Adrenal gland (tissue), 12 donors: ENCODE data around the gene PTPRN2. TPM values are rescaled to one million over a fixed set of nuclear protein-coding genes. Genes with fewer than 3 reads are reported as not detected.

ENCODE experiments used
- DNase-seq, 7 donors: peaks; one replicate each; pipeline ENCODE4 v3.0.0-alpha.2; 2019 to 2020
- H3K27ac ChIP-seq, 5 donors: fragments of 200-600 bp; sonication (generic) in 4 of 5; 1 replicate in 3 of 5; 2 replicates in 2 of 5; pipeline versions ENCODE4 v1.5.1 to v1.8.0; 2016 to 2020; ENCODE audit warnings: mild to moderate bottlenecking in 1 of 5
- H3K27me3 ChIP-seq: fragments of 200-600 bp; 2 replicates; pipeline ENCODE4 v1.8.0; 2021
- H3K36me3 ChIP-seq, 2 donors: fragments of 200-600 bp; replicated peaks in 1 of 2; 1 replicate in 1 of 2; 2 replicates in 1 of 2; pipeline versions ENCODE4 v1.5.1 to v1.8.0; 2018 to 2022
- H3K4me1 ChIP-seq, 2 donors: fragments of 200-600 bp; replicated peaks in 1 of 2; 1 replicate in 1 of 2; 2 replicates in 1 of 2; pipeline versions ENCODE4 v1.5.1 to v1.8.0; 2018 to 2021
- H3K4me3 ChIP-seq, 4 donors: fragments of 200-600 bp; sonication (generic) in 3 of 4; one replicate each; pipeline ENCODE4 v1.5.1; 2016 to 2018
- H3K9me3 ChIP-seq, 3 donors: fragments of 200-600 bp; sonication (generic) in 1 of 3; replicated peaks in 1 of 3; 1 replicate in 2 of 3; 2 replicates in 1 of 3; pipeline versions ENCODE4 v1.5.1 to v1.8.0; 2016 to 2021
- POLR2A ChIP-seq, 2 donors: fragments of 450-650 bp; IDR thresholded peaks; one replicate each; pipeline ENCODE4 v1.6.1; 2017; ENCODE audit warnings: antibody characterized with exemption in 2 of 2, mild to moderate bottlenecking in 2 of 2, moderate library complexity in 1 of 2
- WGBS, 4 donors: extraction: QIAGEN DNeasy Blood & Tissue Kit in 2 of 4; methylation state at CpG; one replicate each; pipeline versions ENCODE4 v1.1.5 to v1.1.7; 2013 to 2017; 5-methylcytosine and 5-hydroxymethylcytosine counted together
- intact Hi-C, 2 donors: fragments of 100-400 bp; cut with DNase I; formaldehyde crosslinking; loops; one replicate each; pipeline versions ENCODE4 v1.14.1 to v1.15.0; 2022 to 2023
- polyA plus RNA-seq, 3 donors: library from polyadenylated mRNA; stranded (reverse); fragments of 200-250 nt in 2 of 3; fragments of 350-450 nt in 1 of 3; fragmentation: Illumina TruSeq in 1 of 3; extraction: RNeasy Lipid Tissue Mini Kit (QIAGEN cat#74804) in 1 of 3; gene quantifications; one replicate each; pipeline ENCODE4 v1.2.3, GENCODE V29; 2013 to 2014
- total RNA-seq, 9 donors: library from RNA; depleted of rRNA in 4 of 9; stranded (reverse); fragments of >200 nt in 4 of 9; fragments of 120-200 nt in 1 of 9; fragmentation: NEBNext Ultra II Directional in 1 of 9; extraction: Animal tissue kit (Norgen Biotek cat#: 25700) in 1 of 9; gene quantifications; one replicate each; pipeline versions ENCODE4 v1.1.0 to v1.2.4, GENCODE V29; 2013 to 2023
- TF ChIP-seq, protein P1 (sequence below), 6 experiments: fragments of 450-650 bp in 4 of 6; fragments of 200-600 bp in 2 of 6; sonication (generic) in 1 of 6; IDR thresholded peaks; 1 replicate in 5 of 6; 2 replicates in 1 of 6; pipeline versions ENCODE4 v1.5.1 to v1.8.0; 2016 to 2021; ENCODE audit warnings: antibody characterized with exemption in 6 of 6, mild to moderate bottlenecking in 2 of 6, moderate library complexity in 1 of 6
- donor health status: healthy with polysubstance abuse.
- donor health status: Bipolar disorder and iron deficiency.
- donor health status: DM: yes; HTN: yes; CAD: no.
- donor health status: DM: no; HTN: no; CAD: no.
- donor health status: DM: no; HTN: no; CAD: no.
- donor health status: DM: yes; HTN: yes; CAD: no.

PTPRN2 gene
- total and polyA plus RNA-seq, 12 donors = 2.2 to 16.2 (median 3.4) TPM

DNA sequence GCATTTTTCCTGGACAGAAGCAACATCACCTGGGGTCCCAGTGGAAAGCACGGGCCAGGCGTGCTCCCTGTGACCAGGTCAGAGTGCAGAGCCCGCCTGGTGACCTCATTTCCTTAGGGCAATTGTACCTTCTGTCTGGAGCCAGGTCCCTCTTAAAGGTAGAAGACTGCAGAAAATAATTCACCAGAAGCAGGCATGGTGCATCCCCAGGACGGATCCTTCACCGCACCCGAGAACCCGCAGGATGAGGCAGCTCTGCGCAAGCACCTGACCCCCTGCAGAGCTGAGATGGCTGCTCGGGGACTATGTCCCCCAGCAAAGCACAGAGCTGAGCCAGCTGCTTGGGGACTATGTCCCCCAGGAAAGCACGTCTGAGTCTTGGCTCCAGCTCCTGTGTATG, 557.6 kb downstream of the PTPRN2 start:
- H3K27me3 ChIP-seq = no peaks in the 10 kb centered on the region
- no peak overlapping the region for H3K4me3 ChIP-seq
- no peak for TF ChIP-seq POLR2A (IDR thresholded peaks at IDR 0.05)
- TF ChIP-seq, protein P1, sequence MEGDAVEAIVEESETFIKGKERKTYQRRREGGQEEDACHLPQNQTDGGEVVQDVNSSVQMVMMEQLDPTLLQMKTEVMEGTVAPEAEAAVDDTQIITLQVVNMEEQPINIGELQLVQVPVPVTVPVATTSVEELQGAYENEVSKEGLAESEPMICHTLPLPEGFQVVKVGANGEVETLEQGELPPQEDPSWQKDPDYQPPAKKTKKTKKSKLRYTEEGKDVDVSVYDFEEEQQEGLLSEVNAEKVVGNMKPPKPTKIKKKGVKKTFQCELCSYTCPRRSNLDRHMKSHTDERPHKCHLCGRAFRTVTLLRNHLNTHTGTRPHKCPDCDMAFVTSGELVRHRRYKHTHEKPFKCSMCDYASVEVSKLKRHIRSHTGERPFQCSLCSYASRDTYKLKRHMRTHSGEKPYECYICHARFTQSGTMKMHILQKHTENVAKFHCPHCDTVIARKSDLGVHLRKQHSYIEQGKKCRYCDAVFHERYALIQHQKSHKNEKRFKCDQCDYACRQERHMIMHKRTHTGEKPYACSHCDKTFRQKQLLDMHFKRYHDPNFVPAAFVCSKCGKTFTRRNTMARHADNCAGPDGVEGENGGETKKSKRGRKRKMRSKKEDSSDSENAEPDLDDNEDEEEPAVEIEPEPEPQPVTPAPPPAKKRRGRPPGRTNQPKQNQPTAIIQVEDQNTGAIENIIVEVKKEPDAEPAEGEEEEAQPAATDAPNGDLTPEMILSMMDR (IDR thresholded peaks at IDR 0.05) = no peak
- no peaks in the 10 kb centered on the region for H3K4me1 ChIP-seq
- WGBS, 4 donors = 81 to 92% (median 91%) methylated on average over 6 to 10 of the region's 10 CpGs
- no peak overlapping the region for H3K27ac ChIP-seq
- intact Hi-C loops = no loop called here
- H3K36me3 ChIP-seq = no peaks in the 10 kb centered on the region
- H3K9me3 ChIP-seq = no peaks in the 10 kb centered on the region
- no peak for DNase-seq

DNA sequence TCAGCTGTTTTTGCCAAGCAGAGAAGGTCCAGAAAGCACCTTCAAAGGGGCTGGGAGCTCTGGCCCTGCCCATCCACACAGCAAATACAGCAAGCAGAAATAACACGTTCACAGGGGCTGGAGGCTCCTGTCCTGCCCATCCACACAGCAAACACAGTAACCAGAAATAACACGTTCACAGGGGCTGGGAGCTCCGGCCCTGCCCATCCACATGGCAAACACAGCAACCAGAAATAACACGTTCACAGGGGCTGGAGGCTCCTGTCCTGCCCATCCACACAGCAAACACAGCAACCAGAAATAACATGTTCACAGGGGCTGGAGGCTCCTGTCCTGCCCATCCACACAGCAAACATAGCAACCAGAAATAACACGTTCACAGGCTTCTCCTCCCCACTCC, 558.1 kb downstream of the PTPRN2 start:
- Histone ChIP-seq H3K27me3 (no peaks in the 10 kb centered on the region), H3K4me1 (no peaks in the 10 kb centered on the region), H3K27ac (no peak overlapping the region), H3K36me3 (no peaks in the 10 kb centered on the region), H3K4me3 (no peak overlapping the region), H3K9me3 (no peaks in the 10 kb centered on the region)
- no peak for TF ChIP-seq POLR2A (IDR thresholded peaks at IDR 0.05)
- TF ChIP-seq, protein P1 (IDR thresholded peaks at IDR 0.05) = no peak
- WGBS, 4 donors = 68 to 84% (median 75%) methylated on average over 5 of the region's 5 CpGs
- intact Hi-C loops = no loop called here
- DNase-seq = no peak

DNA sequence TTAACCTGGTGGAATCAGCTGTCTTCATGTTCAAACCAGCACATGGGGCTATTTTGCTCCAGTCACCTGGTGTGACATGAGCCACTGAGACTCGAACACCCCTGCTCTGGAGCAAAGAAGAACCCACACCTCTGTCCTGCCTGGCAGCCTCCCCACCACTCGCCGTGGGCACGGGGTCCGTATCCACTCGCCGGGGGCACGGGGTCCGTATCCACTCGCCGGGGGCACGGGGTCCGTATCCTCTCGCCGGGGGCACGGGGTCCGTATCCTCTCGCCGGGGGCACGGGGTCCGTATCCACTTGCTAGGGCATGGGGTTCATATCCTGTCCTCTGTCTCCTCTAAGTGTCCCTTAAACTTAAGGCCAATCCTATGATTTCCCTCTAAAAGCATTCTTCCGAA, 558.7 kb downstream of the PTPRN2 start:
- TF ChIP-seq POLR2A (IDR thresholded peaks at IDR 0.05) = no peak
- TF ChIP-seq, protein P1 (IDR thresholded peaks at IDR 0.05) = no peak
- H3K27me3 ChIP-seq = no peaks in the 10 kb centered on the region
- H3K4me1 ChIP-seq = no peaks in the 10 kb centered on the region
- 86 to 94% (median 90%) methylated on average over 15 to 22 of the region's 22 CpGs for WGBS, 4 donors
- no peaks in the 10 kb centered on the region for H3K36me3 ChIP-seq
- H3K27ac ChIP-seq = no peak overlapping the region
- H3K9me3 ChIP-seq = no peaks in the 10 kb centered on the region
- DNase-seq = no peak
- intact Hi-C loops = no loop called here
- no peak overlapping the region for H3K4me3 ChIP-seq

DNA sequence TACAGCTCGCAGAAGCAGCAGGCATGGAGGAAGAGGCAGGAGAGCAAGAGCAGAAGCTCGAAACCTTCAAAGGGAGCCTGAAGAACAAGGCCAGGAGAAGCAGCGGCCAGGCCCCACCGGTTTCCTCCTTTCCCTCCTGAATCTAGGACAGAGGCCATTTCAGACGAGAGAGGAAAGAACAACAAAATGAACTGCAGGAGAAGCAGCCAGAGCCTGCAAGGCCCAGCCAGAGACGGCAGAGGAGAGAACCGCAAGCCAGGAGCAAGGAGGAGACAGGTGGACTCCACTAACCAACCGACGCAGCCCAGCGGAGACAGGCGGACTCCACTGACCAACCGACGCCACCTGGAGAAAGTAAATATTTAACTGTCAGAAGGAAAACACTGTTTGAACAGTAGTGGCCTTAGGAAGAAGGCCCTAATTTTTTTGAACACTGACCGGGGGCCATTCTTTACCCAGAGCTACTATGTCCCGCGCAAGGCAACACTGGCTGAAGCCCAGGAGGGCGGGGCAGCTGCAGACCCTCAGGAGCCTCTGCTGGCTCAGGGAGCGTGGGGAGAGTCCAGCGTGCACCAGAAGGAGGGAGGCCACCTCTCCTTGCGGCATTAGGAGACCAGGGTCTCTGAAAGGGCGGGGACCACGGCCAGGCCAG, 559.2 kb downstream of the PTPRN2 start:
- Histone ChIP-seq H3K4me1 (no peaks in the 10 kb centered on the region), H3K27me3 (no peaks in the 10 kb centered on the region), H3K4me3 (no peak overlapping the region), H3K9me3 (no peaks in the 10 kb centered on the region), H3K27ac (no peak overlapping the region), H3K36me3 (no peaks in the 10 kb centered on the region)
- intact Hi-C loops = no loop called here
- WGBS, 4 donors = 84 to 93% (median 90%) methylated on average over 16 to 22 of the region's 22 CpGs
- TF ChIP-seq POLR2A (IDR thresholded peaks at IDR 0.05) = no peak
- TF ChIP-seq, protein P1 (IDR thresholded peaks at IDR 0.05) = no peak
- DNase-seq = no peak
